Uterus (tissue), 2 donors: ENCODE results near the gene CRB1.

Source experiments
- POLR2A ChIP-seq, 2 donors: fragments of 450-650 bp; IDR thresholded peaks; one replicate each; pipeline ENCODE4 v1.6.1; 2016; ENCODE audit warnings: antibody characterized with exemption in 2 of 2, mild to moderate bottlenecking in 1 of 2, moderate library complexity in 1 of 2
- TF ChIP-seq, protein P1 (sequence below), 4 experiments: fragments of 200-600 bp in 2 of 4; fragments of 450-650 bp in 2 of 4; sonication (generic) in 2 of 4; IDR thresholded peaks; one replicate each; pipeline ENCODE4 v1.5.1; 2016 to 2019; ENCODE audit warnings: antibody characterized with exemption in 4 of 4, mild to moderate bottlenecking in 2 of 4, moderate library complexity in 1 of 4

GRCh38 chr1:197327776-197328364, 59.8 kb downstream of the CRB1 start:
- TF ChIP-seq, protein P1, sequence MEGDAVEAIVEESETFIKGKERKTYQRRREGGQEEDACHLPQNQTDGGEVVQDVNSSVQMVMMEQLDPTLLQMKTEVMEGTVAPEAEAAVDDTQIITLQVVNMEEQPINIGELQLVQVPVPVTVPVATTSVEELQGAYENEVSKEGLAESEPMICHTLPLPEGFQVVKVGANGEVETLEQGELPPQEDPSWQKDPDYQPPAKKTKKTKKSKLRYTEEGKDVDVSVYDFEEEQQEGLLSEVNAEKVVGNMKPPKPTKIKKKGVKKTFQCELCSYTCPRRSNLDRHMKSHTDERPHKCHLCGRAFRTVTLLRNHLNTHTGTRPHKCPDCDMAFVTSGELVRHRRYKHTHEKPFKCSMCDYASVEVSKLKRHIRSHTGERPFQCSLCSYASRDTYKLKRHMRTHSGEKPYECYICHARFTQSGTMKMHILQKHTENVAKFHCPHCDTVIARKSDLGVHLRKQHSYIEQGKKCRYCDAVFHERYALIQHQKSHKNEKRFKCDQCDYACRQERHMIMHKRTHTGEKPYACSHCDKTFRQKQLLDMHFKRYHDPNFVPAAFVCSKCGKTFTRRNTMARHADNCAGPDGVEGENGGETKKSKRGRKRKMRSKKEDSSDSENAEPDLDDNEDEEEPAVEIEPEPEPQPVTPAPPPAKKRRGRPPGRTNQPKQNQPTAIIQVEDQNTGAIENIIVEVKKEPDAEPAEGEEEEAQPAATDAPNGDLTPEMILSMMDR (IDR thresholded peaks at IDR 0.05): peak in 3 of 4 experiments; percentile 11 to 15 (median 13)
- TF ChIP-seq POLR2A (IDR thresholded peaks at IDR 0.05): no peak
